HL-60 (cell line): Measurements from ENCODE around the gene AK8.

Source experiments
- TF ChIP-seq, protein P1 (sequence below): IDR thresholded peaks from one replicate; pipeline ENCODE4 v1.5.1; 2011; ENCODE audit warnings: low read length, control low read depth, inconsistent platforms; ENCODE audit not compliant: insufficient read depth
- TF ChIP-seq, protein P2 (sequence below): IDR thresholded peaks from 2 replicates; pipeline ENCODE4 v1.6.1; 2012; ENCODE audit warnings: low read depth; ENCODE audit not compliant: insufficient replicate concordance

GRCh38 chr9:132876849-132877248, 1.2 kb downstream of the AK8 start:
- TF ChIP-seq, protein P1, sequence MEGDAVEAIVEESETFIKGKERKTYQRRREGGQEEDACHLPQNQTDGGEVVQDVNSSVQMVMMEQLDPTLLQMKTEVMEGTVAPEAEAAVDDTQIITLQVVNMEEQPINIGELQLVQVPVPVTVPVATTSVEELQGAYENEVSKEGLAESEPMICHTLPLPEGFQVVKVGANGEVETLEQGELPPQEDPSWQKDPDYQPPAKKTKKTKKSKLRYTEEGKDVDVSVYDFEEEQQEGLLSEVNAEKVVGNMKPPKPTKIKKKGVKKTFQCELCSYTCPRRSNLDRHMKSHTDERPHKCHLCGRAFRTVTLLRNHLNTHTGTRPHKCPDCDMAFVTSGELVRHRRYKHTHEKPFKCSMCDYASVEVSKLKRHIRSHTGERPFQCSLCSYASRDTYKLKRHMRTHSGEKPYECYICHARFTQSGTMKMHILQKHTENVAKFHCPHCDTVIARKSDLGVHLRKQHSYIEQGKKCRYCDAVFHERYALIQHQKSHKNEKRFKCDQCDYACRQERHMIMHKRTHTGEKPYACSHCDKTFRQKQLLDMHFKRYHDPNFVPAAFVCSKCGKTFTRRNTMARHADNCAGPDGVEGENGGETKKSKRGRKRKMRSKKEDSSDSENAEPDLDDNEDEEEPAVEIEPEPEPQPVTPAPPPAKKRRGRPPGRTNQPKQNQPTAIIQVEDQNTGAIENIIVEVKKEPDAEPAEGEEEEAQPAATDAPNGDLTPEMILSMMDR: no peak
- TF ChIP-seq, protein P2, sequence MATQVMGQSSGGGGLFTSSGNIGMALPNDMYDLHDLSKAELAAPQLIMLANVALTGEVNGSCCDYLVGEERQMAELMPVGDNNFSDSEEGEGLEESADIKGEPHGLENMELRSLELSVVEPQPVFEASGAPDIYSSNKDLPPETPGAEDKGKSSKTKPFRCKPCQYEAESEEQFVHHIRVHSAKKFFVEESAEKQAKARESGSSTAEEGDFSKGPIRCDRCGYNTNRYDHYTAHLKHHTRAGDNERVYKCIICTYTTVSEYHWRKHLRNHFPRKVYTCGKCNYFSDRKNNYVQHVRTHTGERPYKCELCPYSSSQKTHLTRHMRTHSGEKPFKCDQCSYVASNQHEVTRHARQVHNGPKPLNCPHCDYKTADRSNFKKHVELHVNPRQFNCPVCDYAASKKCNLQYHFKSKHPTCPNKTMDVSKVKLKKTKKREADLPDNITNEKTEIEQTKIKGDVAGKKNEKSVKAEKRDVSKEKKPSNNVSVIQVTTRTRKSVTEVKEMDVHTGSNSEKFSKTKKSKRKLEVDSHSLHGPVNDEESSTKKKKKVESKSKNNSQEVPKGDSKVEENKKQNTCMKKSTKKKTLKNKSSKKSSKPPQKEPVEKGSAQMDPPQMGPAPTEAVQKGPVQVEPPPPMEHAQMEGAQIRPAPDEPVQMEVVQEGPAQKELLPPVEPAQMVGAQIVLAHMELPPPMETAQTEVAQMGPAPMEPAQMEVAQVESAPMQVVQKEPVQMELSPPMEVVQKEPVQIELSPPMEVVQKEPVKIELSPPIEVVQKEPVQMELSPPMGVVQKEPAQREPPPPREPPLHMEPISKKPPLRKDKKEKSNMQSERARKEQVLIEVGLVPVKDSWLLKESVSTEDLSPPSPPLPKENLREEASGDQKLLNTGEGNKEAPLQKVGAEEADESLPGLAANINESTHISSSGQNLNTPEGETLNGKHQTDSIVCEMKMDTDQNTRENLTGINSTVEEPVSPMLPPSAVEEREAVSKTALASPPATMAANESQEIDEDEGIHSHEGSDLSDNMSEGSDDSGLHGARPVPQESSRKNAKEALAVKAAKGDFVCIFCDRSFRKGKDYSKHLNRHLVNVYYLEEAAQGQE: no peak
